BLaER1 (cell line): ENCODE data around the gene NANOS3.
"Not testable (repeated sequence)": the region's sequence is repeated elsewhere in the genome, so short reads cannot be mapped to it uniquely, and the experiment has no call there.

Experiments used
- H3K27ac ChIP-seq: shearing (Covaris generic); formaldehyde crosslinking; 2 replicates; pipeline ENCODE4 v1.8.1; 2022
- H3K27me3 ChIP-seq: shearing (Covaris generic); formaldehyde crosslinking; 2 replicates; pipeline ENCODE4 v1.8.1; 2022
- H3K36me3 ChIP-seq: shearing (Covaris generic); formaldehyde crosslinking; 2 replicates; pipeline ENCODE4 v1.8.1; 2022
- H3K4me1 ChIP-seq: shearing (Covaris generic); formaldehyde crosslinking; 2 replicates; pipeline ENCODE4 v1.8.1; 2022
- H3K4me2 ChIP-seq: shearing (Covaris generic); formaldehyde crosslinking; 2 replicates; pipeline ENCODE4 v1.8.1; 2022
- H3K4me3 ChIP-seq: shearing (Covaris generic); formaldehyde crosslinking; 2 replicates; pipeline ENCODE4 v1.8.1; 2022
- H3K9ac ChIP-seq: shearing (Covaris generic); formaldehyde crosslinking; 2 replicates; pipeline ENCODE4 v1.8.1; 2022
- H3K9me3 ChIP-seq: shearing (Covaris generic); formaldehyde crosslinking; 2 replicates; pipeline ENCODE4 v1.8.1; 2022
- H4K20me1 ChIP-seq: shearing (Covaris generic); formaldehyde crosslinking; 2 replicates; pipeline ENCODE4 v1.8.1; 2022
- Cebpa-rat ChIP-seq: shearing (Covaris generic); IDR thresholded peaks from 2 replicates; pipeline ENCODE4 v1.8.1; 2022

NANOS3 gene

DNA sequence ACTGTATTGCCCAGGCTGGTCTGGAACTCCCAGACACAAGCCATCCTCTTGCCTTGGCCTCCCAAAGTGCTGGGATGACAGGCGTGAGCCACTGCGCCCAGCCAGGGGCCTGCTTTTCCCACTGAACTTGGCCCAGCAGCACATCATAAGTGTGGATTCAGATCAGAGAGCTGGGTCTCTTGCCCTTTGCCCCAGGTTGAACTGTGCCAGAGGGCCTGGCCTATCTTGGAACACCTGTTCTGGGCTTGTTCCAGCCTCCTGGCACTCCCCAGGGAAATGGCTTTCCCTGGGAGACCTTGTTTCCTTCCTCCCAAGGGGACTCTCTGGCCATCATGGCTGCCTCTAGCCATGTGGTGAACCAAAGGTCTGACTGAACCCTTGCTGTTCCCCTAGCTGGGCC lies 32.5 kb downstream of the NANOS3 start:
- Histone ChIP-seq H3K4me1 (peaks cover 41% of the 10 kb centered on the region), H3K9ac (no peak overlapping the region), H3K9me3 (no peaks in the 10 kb centered on the region), H4K20me1 (no peaks in the 10 kb centered on the region), H3K27me3 (no peaks in the 10 kb centered on the region), H3K27ac (0 out of 2 replicates have a peak overlapping the region, but pooled peaks have one; percentile 1), H3K4me3 (no peak overlapping the region), H3K4me2 (peak overlapping the region; percentile 22; the same call in 1 of the 2 replicates), H3K36me3 (peaks cover 52% of the 10 kb centered on the region)
- no peak for TF ChIP-seq Cebpa-rat

DNA sequence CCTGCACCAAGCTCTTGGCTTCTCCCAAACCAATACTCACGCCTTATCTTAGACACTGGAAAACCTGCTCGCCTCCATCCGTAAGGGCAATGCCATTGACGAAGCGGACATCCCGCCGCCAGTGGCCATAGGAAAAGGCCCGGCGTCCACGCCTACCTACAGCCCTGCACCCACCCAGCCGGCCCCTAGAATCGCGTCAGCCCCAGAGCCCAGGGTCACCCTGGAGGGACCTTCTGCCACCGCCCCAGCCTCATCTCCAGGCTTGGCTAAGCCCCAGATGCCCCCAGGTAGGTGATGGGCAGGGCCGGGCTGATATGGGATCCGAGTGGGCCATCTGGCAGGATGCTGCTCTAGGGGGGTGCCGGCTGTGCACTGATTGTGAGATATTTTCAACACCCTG lies 36.4 kb downstream of the NANOS3 start:
- H4K20me1 ChIP-seq, result no peaks in the 10 kb centered on the region
- H3K27ac ChIP-seq, result no peak overlapping the region
- no peak overlapping the region for H3K9ac ChIP-seq
- H3K36me3 ChIP-seq, result peaks cover 89% of the 10 kb centered on the region
- H3K4me3 ChIP-seq, result no peak overlapping the region
- peaks cover 15% of the 10 kb centered on the region for H3K4me1 ChIP-seq
- H3K27me3 ChIP-seq, result no peaks in the 10 kb centered on the region
- H3K4me2 ChIP-seq, result no peak overlapping the region
- H3K9me3 ChIP-seq, result no peaks in the 10 kb centered on the region
- TF ChIP-seq Cebpa-rat, result no peak

DNA sequence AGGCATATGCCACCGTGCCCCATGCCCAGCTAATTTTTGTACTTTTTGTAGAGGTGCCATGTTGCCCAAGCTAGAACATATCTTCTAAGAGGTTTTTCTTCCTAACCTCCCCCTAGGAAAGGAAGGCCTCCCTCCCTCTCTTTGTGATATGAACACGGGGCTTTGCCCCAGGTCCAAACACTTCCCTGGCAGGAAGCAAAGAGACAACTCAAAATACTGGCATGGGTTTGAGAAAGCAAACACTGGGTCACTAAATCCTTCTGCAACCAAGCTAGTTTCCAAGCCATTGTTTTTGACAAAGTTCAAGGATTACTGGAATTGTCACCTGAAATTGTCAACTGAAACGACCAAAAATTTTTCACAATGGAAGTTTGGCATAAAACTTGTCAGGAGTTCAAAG lies 37.8 kb downstream of the NANOS3 start:
- H3K36me3 ChIP-seq, result peaks cover 96% of the 10 kb centered on the region
- no peak overlapping the region for H3K4me3 ChIP-seq
- no peaks in the 10 kb centered on the region for H4K20me1 ChIP-seq
- H3K4me1 ChIP-seq, result peaks cover under 1% of the 10 kb centered on the region
- H3K27ac ChIP-seq, result no peak overlapping the region
- H3K9ac ChIP-seq, result no peak overlapping the region
- H3K4me2 ChIP-seq, result no peak overlapping the region
- no peak for TF ChIP-seq Cebpa-rat
- H3K9me3 ChIP-seq, result no peaks in the 10 kb centered on the region
- no peaks in the 10 kb centered on the region for H3K27me3 ChIP-seq

DNA sequence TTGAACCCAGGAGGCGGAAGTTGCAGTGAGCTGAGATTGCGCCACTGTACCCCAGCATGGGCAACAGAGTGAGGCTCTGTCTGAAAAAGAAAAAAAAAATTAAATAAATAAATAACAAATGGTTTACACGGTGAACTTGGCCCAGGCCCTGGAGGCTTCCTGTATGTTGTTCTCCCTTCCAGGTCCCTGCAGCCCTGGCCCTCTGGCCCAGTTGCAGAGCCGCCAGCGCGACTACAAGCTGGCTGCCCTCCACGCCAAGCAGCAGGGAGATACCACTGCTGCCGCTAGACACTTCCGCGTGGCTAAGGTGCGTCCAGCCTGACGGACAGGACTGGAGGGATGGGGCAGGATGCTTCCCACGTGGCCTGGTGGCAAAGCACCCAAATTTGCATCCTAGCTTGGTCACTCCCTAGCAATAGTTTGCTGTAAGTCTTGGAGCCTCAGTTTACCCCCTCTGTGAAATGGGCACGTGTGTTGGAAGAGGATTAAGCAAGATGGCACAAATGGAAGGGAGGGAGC lies 41.0 kb downstream of the NANOS3 start:
- peaks cover 8% of the 10 kb centered on the region for H3K9me3 ChIP-seq
- H3K4me3 ChIP-seq, result no peak overlapping the region
- no peak overlapping the region for H3K27ac ChIP-seq
- no peak overlapping the region for H3K4me2 ChIP-seq
- peaks cover 96% of the 10 kb centered on the region for H3K36me3 ChIP-seq
- H3K4me1 ChIP-seq, result no peaks in the 10 kb centered on the region
- no peaks in the 10 kb centered on the region for H4K20me1 ChIP-seq
- H3K27me3 ChIP-seq, result no peaks in the 10 kb centered on the region
- no peak overlapping the region for H3K9ac ChIP-seq
- no peak for TF ChIP-seq Cebpa-rat

DNA sequence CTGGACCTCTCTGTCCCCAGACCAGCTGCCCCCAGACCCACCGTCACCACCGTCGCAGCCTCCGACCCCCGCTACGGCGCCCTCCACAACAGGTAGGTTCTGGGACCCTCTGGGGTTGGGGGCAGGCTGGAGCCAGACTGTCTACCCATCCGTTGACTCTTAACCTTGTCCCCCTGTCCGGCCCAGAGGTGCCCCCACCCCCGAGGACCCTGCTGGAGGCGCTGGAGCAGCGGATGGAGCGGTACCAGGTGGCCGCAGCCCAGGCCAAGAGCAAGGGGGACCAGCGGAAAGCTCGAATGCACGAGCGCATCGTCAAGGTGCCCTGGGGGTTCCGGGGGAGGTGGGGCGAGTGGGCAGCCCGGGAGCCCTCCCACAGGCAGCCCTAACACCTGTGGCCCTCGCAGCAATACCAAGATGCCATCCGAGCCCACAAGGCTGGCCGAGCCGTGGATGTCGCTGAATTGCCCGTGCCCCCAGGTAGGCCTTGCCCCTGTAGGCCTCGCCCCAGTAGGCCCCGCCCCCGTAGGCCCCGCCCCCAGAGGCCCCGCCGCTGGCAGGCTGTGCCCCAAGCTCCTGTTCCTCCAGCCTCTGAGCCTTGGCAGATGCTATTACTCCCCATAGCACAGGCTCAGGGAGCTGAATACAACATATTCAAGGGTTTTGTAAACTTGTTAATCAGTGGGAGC lies 41.9 kb downstream of the NANOS3 start:
- no peak overlapping the region for H3K9ac ChIP-seq
- no peaks in the 10 kb centered on the region for H3K4me1 ChIP-seq
- no peak overlapping the region for H3K4me2 ChIP-seq
- H3K36me3 ChIP-seq, result peaks cover 96% of the 10 kb centered on the region
- no peak overlapping the region for H3K4me3 ChIP-seq
- no peak overlapping the region for H3K27ac ChIP-seq
- no peaks in the 10 kb centered on the region for H3K27me3 ChIP-seq
- no peak for TF ChIP-seq Cebpa-rat
- H4K20me1 ChIP-seq, result no peaks in the 10 kb centered on the region
- peaks cover 8% of the 10 kb centered on the region for H3K9me3 ChIP-seq

DNA sequence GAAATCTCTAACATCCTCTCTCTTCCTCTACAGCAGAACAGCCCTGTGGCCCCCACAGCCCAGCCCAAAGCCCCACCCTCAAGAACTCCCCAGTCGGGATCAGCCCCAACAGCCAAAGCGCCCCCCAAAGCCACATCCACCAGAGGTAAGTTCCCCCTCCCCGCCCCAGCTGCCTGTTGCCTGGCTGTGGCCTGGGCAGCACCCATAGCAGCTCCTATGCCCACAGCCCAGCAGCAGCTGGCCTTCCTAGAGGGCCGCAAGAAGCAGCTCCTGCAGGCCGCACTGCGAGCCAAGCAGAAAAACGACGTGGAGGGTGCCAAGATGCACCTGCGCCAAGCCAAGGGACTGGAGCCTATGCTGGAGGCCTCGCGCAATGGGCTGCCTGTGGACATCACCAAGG lies 43.6 kb downstream of the NANOS3 start:
- no peaks in the 10 kb centered on the region for H3K4me1 ChIP-seq
- no peak overlapping the region for H3K4me2 ChIP-seq
- no peaks in the 10 kb centered on the region for H4K20me1 ChIP-seq
- no peak overlapping the region for H3K27ac ChIP-seq
- no peaks in the 10 kb centered on the region for H3K27me3 ChIP-seq
- H3K36me3 ChIP-seq, result peaks cover 95% of the 10 kb centered on the region
- no peak overlapping the region for H3K9ac ChIP-seq
- H3K4me3 ChIP-seq, result no peak overlapping the region
- H3K9me3 ChIP-seq, result peaks cover 8% of the 10 kb centered on the region
- no peak for TF ChIP-seq Cebpa-rat

DNA sequence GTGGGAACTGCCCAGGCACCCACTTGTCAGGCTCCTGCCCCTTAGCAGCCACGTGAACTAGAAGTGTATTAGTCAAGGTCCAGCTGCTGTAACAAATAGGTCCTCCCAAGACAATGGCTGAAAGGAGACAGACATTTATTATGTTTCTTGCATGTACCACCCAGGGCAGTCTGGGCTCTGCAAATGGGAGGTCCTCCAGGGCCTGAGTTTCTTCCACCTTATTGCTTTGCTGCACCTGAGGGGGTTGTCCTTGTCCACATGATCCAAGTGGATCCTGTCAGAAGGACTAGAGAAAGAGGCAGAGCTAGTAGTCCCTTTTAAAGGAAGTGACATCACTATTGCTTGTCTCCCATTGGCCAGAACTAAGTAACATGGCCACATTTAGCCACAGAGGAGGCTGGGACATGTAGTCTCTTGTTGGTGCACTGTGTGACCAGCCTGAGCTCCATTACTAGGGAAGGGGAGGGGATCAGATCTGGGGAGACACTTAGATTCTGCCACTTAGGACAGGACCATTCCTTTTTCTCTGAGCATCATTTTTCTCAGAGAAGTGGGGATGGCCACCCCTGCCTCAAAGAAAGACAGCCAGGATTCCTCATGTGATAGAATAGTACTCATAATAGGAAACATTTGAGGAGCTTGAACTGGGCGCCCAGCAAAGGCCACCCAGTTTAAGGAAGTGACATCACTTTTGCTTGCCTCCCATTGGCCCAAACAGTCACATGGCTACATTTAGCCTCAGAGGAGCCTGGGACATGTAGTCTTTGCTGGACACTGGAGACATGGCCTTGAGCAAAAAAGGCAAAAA lies 44.2 kb downstream of the NANOS3 start:
- no peak overlapping the region for H3K9ac ChIP-seq
- H3K4me2 ChIP-seq, result no peak overlapping the region
- H3K27ac ChIP-seq, result no peak overlapping the region
- H3K9me3 ChIP-seq, result peaks cover 8% of the 10 kb centered on the region
- H3K4me3 ChIP-seq, result no peak overlapping the region
- H3K36me3 ChIP-seq, result peaks cover 93% of the 10 kb centered on the region
- H4K20me1 ChIP-seq, result no peaks in the 10 kb centered on the region
- no peak for TF ChIP-seq Cebpa-rat
- H3K27me3 ChIP-seq, result no peaks in the 10 kb centered on the region
- H3K4me1 ChIP-seq, result no peaks in the 10 kb centered on the region

DNA sequence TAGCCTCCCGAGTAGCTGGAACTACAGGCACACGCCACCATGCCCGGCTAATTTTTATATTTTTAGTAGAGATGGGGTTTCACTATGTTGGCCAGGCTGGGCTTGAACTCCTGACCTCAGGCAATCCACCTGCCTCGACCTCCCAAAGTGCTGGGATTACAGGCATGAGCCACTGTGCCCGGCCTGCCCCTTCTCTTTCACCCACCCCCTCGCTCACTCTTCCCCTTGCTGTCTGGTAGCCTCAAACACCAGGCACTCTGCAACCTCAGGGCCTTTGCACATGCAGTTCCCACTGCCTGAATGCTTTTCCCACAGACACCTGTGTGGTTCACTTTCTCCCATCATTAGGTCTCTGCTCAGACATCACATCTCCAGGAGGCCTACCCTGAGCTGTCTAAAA lies 45.2 kb downstream of the NANOS3 start:
- H3K9me3 ChIP-seq, H3K27me3 ChIP-seq, H3K9ac ChIP-seq, H3K4me1 ChIP-seq, H3K4me2 ChIP-seq, H3K27ac ChIP-seq, H4K20me1 ChIP-seq, H3K4me3 ChIP-seq: not testable (repeated sequence)
- H3K36me3 ChIP-seq, result peaks cover 95% of the 10 kb centered on the region

DNA sequence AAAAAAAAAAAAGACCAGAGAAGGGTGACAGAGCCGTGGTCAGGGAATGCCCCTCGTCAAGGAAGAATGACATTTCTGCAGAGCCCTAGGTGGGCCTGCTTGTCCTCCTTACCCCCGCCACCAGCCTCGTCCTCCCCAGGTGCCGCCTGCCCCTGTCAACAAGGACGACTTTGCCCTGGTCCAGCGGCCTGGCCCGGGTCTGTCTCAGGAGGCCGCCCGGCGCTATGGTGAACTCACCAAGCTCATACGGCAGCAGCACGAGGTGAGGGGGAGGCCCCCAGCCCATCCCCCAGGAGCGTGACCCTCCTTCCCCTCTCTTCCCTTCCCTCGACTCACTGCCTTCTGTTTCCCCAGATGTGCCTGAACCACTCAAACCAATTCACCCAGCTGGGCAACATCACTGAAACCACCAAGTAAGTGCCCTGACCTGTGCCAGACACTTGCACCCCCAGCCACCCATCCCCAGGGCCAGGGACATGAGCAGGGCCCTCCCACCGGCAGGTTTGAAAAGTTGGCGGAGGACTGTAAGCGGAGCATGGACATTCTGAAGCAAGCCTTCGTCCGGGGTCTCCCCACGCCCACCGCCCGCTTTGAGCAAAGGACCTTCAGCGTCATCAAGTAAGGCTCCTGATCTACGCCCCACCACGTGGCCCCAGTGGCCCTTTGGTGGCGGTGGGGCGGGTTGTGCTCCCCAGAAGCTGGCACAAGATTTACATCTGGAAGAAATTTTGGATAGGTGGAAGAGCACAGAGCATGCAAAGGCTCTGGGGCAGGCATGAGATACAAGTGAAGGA lies 46.5 kb downstream of the NANOS3 start:
- Histone ChIP-seq H3K4me3 (no peak overlapping the region), H4K20me1 (no peaks in the 10 kb centered on the region), H3K4me2 (no peak overlapping the region), H3K4me1 (no peaks in the 10 kb centered on the region), H3K36me3 (peaks cover 95% of the 10 kb centered on the region), H3K27ac (no peak overlapping the region), H3K27me3 (no peaks in the 10 kb centered on the region), H3K9me3 (peaks cover 8% of the 10 kb centered on the region), H3K9ac (no peak overlapping the region)
- TF ChIP-seq Cebpa-rat, result no peak
